Right lobe of liver (tissue), 6 donors: ENCODE data around the gene LRP11. TPM values are rescaled to one million over a fixed set of nuclear protein-coding genes. Genes with fewer than 3 reads are reported as not detected.

Source experiments
- ATAC-seq, 4 donors: fragments of 200-7000 bp; cut with Tn5 transposase; one replicate each; pipeline ENCODE4 v1.9.1; 2020; ENCODE audit warnings: mild to moderate bottlenecking in 4 of 4, moderate library complexity in 4 of 4
- DNase-seq, 3 donors: peaks; one replicate each; pipeline ENCODE4 v3.0.0-alpha.2; 2020
- H3K27ac ChIP-seq, 3 donors: fragments of 200-600 bp; one replicate each; pipeline ENCODE4 v1.8.0; 2022
- H3K27me3 ChIP-seq, 2 donors: fragments of 200-600 bp; one replicate each; pipeline ENCODE4 v1.8.0; 2022
- H3K36me3 ChIP-seq, 4 donors: fragments of 200-600 bp; sonication (generic) in 1 of 4; one replicate each; pipeline versions ENCODE4 v1.5.1 to v1.8.0; 2017 to 2022; ENCODE audit warnings: control low read depth in 1 of 4
- H3K4me1 ChIP-seq, 4 donors: fragments of 200-600 bp; sonication (generic) in 1 of 4; one replicate each; pipeline versions ENCODE4 v1.5.1 to v1.8.0; 2017 to 2022; ENCODE audit warnings: control low read depth in 1 of 4
- H3K4me3 ChIP-seq, 3 donors: fragments of 200-600 bp; one replicate each; pipeline ENCODE4 v1.8.0; 2022
- H3K9me3 ChIP-seq, 4 donors: fragments of 200-600 bp; sonication (generic) in 1 of 4; one replicate each; pipeline versions ENCODE4 v1.5.1 to v1.8.0; 2017 to 2022; ENCODE audit warnings: control low read depth in 1 of 4
- POLR2A ChIP-seq: fragments of 450-650 bp; IDR thresholded peaks from one replicate; pipeline ENCODE4 v1.6.1; 2017; ENCODE audit warnings: antibody characterized with exemption, mild to moderate bottlenecking
- WGBS: methylation state at CpG from one replicate; pipeline ENCODE4 v1.1.6; 2018; ENCODE audit warnings: low coverage, low lambda C conversion rate; ENCODE audit not compliant: insufficient coverage; ENCODE audit errors: missing lambda C conversion rate; 5-methylcytosine and 5-hydroxymethylcytosine counted together
- intact Hi-C, 2 donors: fragments of 100-400 bp; cut with DNase I; formaldehyde crosslinking; loops; one replicate each; pipeline versions ENCODE4 v1.11.2 to v1.14.1; 2022
- total RNA-seq, 6 experiments: library from RNA; depleted of rRNA in 2 of 6; stranded (reverse); fragments of >200 nt in 2 of 6; fragmentation: NEBNext Ultra II Directional in 3 of 6; extraction: Animal tissue kit (Norgen Biotek cat#: 25700) in 3 of 6; gene quantifications; one replicate each; pipeline versions ENCODE4 v1.1.0 to v1.2.4, GENCODE V29; 2016 to 2023
- TF ChIP-seq, protein P1 (sequence below), 4 donors: fragments of 200-600 bp in 3 of 4; fragments of 450-650 bp in 1 of 4; IDR thresholded peaks; one replicate each; pipeline versions ENCODE4 v1.5.1 to v1.8.0; 2016 to 2022; ENCODE audit warnings: antibody characterized with exemption in 4 of 4, mild to moderate bottlenecking in 2 of 4
- donor health status: DM: no; HTN: yes; CAD: no.
- donor health status: DM: no; HTN: no; CAD: no.
- donor health status: DM: no; HTN: no; CAD: no.
- donor health status: DM: no; HTN: yes; CAD: no.
- donor health status: DM: no; HTN: yes; CAD: no.

LRP11 gene
- total RNA-seq, 6 experiments from 2014 or later, result 6.8 to 11.1 (median 9.3) TPM

DNA sequence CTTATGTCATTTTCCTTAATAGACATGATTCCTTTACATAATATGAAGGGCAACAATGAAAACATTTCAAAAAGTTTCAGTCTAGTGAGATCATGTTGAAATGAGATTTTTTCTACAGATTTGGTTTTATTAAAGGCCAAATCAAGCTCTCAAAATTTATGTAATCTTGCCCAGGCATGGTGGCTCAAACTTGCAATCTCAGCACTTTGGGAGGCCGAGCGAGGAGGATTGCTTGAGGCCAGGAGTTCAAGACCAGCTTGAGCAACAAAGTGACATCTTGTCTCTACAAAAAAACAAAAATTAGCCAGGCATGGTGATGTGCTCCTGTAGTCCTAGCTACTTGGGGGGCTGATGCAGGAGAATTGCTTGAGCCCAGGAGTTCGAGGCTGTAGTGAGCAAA is 50.8 kb downstream of the LRP11 start:
- TF ChIP-seq, protein P1, sequence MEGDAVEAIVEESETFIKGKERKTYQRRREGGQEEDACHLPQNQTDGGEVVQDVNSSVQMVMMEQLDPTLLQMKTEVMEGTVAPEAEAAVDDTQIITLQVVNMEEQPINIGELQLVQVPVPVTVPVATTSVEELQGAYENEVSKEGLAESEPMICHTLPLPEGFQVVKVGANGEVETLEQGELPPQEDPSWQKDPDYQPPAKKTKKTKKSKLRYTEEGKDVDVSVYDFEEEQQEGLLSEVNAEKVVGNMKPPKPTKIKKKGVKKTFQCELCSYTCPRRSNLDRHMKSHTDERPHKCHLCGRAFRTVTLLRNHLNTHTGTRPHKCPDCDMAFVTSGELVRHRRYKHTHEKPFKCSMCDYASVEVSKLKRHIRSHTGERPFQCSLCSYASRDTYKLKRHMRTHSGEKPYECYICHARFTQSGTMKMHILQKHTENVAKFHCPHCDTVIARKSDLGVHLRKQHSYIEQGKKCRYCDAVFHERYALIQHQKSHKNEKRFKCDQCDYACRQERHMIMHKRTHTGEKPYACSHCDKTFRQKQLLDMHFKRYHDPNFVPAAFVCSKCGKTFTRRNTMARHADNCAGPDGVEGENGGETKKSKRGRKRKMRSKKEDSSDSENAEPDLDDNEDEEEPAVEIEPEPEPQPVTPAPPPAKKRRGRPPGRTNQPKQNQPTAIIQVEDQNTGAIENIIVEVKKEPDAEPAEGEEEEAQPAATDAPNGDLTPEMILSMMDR (IDR thresholded peaks at IDR 0.05), result no peak
- no peak for TF ChIP-seq POLR2A
- Histone ChIP-seq H3K27me3 (no peaks in the 10 kb centered on the region), H3K4me3 (no peak overlapping the region), H3K9me3 (no peaks in the 10 kb centered on the region), H3K27ac (no peak overlapping the region), H3K36me3 (peaks cover 0 to 12% (median 3%) of the 10 kb centered on the region in 4 donors), H3K4me1 (no peaks in the 10 kb centered on the region)
- ATAC-seq, result no peak
- no peak for DNase-seq
- intact Hi-C loops, result no loop called here
- WGBS, result 94% methylated on average over 3 of the region's 3 CpGs

DNA sequence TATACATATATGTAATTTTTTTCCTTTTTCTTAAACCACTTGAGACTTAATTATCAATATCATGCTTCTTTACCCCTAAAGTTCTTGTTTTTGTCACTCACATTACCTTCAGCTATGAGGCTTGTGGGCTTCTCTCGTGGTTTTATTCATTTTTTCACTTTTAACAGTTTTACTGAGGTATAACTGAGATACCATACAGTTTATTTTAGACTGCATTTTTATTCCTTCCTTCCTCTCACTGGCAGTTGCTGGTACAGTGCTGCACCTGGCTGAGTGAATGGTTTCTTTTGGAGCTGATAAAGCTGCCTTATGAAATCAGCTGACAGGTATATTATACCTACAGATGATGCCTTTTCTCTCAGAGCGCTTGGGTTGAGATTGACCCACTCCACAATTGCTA is 54.4 kb downstream of the LRP11 start:
- H3K27me3 ChIP-seq, result no peaks in the 10 kb centered on the region
- DNase-seq (no peak), ATAC-seq (no peak)
- H3K4me3 ChIP-seq, result no peak overlapping the region
- H3K27ac ChIP-seq, result no peak overlapping the region
- intact Hi-C loops, result no loop called here
- peaks cover 0 to 12% (median 3%) of the 10 kb centered on the region in 4 donors for H3K36me3 ChIP-seq
- H3K4me1 ChIP-seq, result no peaks in the 10 kb centered on the region
- 87% methylated on average over 2 of the region's 2 CpGs for WGBS
- no peaks in the 10 kb centered on the region for H3K9me3 ChIP-seq
- TF ChIP-seq POLR2A, result no peak
- TF ChIP-seq, protein P1 (IDR thresholded peaks at IDR 0.05), result no peak

DNA sequence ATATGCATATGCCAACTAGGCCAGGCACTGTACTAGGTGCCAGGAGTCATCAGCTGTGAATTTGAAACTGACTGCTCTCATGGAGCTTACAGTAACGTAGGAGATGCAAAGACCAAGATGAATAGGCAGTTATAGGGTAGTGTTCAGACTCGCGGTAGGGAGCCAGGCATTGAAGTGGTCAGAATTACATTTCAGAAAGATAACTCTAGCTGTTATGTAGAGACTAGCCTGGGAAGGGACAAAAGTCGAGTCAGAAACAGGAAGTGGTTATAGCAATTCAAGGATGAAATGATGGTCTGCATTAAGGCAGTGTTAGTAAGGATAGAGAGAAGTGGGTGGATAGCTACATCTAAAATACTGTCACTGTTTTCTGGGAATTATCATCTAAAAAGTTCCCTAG is 58.0 kb downstream of the LRP11 start:
- no peaks in the 10 kb centered on the region for H3K27me3 ChIP-seq
- H3K9me3 ChIP-seq, result no peaks in the 10 kb centered on the region
- intact Hi-C loops, result no loop called here
- H3K4me1 ChIP-seq, result no peaks in the 10 kb centered on the region
- ATAC-seq, result no peak
- H3K36me3 ChIP-seq, result peaks cover 0 to 30% (median 9%) of the 10 kb centered on the region in 4 donors
- no peak overlapping the region for H3K27ac ChIP-seq
- TF ChIP-seq, protein P1 (IDR thresholded peaks at IDR 0.05), result no peak
- no peak for TF ChIP-seq POLR2A
- DNase-seq, result no peak
- WGBS, result 89% methylated on average over 4 of the region's 4 CpGs
- H3K4me3 ChIP-seq, result no peak overlapping the region

DNA sequence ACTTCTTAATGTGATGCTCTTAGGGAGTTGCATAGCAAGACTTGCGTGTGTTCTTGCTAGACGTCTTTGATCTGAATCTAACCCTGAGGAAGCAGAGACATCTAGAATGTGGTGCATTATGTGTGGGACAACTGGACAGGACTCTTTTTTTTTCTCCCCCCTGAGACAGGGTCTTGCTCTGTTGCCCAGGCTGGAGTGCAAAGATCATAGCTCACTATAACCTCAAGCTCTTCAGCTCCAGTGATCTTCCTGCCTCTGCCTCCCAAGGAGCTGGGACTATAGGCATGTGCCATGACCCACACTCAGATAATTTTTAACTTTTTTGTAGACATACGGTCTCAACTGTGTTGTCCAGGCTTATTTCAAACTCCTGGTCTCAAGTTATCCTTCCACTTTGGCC is 80.6 kb downstream of the LRP11 start:
- intact Hi-C loops, result no loop called here
- no peak for DNase-seq
- no peak overlapping the region for H3K27ac ChIP-seq
- TF ChIP-seq, protein P1 (IDR thresholded peaks at IDR 0.05), result no peak
- TF ChIP-seq POLR2A, result no peak
- no peak overlapping the region for H3K4me3 ChIP-seq
- no peak for ATAC-seq
- H3K36me3 ChIP-seq, result peaks cover 0 to 24% (median 8%) of the 10 kb centered on the region in 4 donors
- 73% methylated on average over 1 of the region's 3 CpGs for WGBS
- no peaks in the 10 kb centered on the region for H3K27me3 ChIP-seq
- no peaks in the 10 kb centered on the region for H3K9me3 ChIP-seq
- H3K4me1 ChIP-seq, result no peaks in the 10 kb centered on the region

DNA sequence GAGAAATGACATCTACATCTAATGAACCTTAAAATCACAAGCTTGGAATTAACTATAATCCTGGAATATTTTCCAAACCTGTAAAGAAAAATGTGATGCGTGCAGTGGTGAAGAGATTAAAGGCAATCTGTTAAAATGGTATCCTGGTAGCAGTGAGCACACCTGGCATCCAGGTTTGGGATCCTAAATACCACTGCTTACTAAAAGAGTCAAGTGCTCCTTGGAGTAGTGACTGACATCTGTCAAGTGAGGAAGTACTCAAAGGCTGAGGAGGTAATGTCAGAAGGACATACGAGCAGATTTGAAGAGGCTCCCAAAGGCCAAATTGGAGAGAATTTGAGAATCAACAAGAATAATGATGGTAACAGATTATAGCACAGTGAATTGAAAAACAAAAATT is 81.8 kb downstream of the LRP11 start:
- H3K36me3 ChIP-seq, result peaks cover 0 to 24% (median 8%) of the 10 kb centered on the region in 4 donors
- TF ChIP-seq POLR2A, result no peak
- TF ChIP-seq, protein P1 (IDR thresholded peaks at IDR 0.05), result no peak
- no peaks in the 10 kb centered on the region for H3K27me3 ChIP-seq
- no peak for ATAC-seq
- WGBS, result 95% methylated on average over 2 of the region's 2 CpGs
- no peak overlapping the region for H3K27ac ChIP-seq
- H3K4me1 ChIP-seq, result no peaks in the 10 kb centered on the region
- H3K9me3 ChIP-seq, result no peaks in the 10 kb centered on the region
- no peak overlapping the region for H3K4me3 ChIP-seq
- intact Hi-C loops, result no loop called here
- DNase-seq, result no peak
